Measurements from ENCODE around the gene CHRND. TPM values are rescaled to one million over a fixed set of nuclear protein-coding genes. Genes with fewer than 3 reads are reported as not detected.
A peak's percentile ranks its signal among the peaks of the same experiment; 100 is the strongest.

CHRND gene
- total and polyA plus RNA-seq, 2 experiments from 2014 or later, result 0.10 to 0.11 TPM

- ATAC-seq, result peak; percentile 14
- peak overlapping the region; percentile 85 for H3K4me2 ChIP-seq
- H3K9me3 Mint-ChIP-seq, result no peaks in the 10 kb centered on the region
- H3F3A ChIP-seq (replicated peaks; ENCODE audit: low read depth), result 0 out of 2 replicates have a peak, but pooled peaks cover 5% of the 10 kb centered on the region
- TF ChIP-seq ETS1 (IDR thresholded peaks at IDR 0.05) (no peak), STAT1 (IDR thresholded peaks at IDR 0.05; ENCODE audit: unreplicated experiment) (no peak), POLR2AphosphoS5 (IDR thresholded peaks at IDR 0.05; ENCODE audit: low read depth) (no peak), CREB1 (CRISPR knock-in tag; IDR thresholded peaks at IDR 0.05; ENCODE audit: low read depth) (no peak), EZH2 (IDR thresholded peaks at IDR 0.05; ENCODE audit: low read depth, unreplicated experiment) (no peak), ZNF114 (CRISPR knock-in tag; IDR thresholded peaks at IDR 0.05) (no peak), NANOG (IDR thresholded peaks at IDR 0.05; ENCODE audit: borderline replicate concordance) (no peak), ZNF462 (CRISPR knock-in tag; IDR thresholded peaks at IDR 0.05) (no peak), ZNF331 (CRISPR knock-in tag; IDR thresholded peaks at IDR 0.05; ENCODE audit: low read depth) (no peak), JUNB (IDR thresholded peaks at IDR 0.05; ENCODE audit: unreplicated experiment) (no peak), CTCF (conservative IDR thresholded peaks at IDR 0.05; ENCODE audit: low read depth in 2 of 2) (no peak), EZH2phosphoT487 (IDR thresholded peaks at IDR 0.05; ENCODE audit: unreplicated experiment) (no peak), REST (IDR thresholded peaks at IDR 0.05; ENCODE audit: unreplicated experiment) (no peak)
- no peaks in the 10 kb centered on the region for H3K9me2 ChIP-seq (ENCODE audit: insufficient read depth)
- peaks cover 24% of the 10 kb centered on the region for H3K4me1 Mint-ChIP-seq
- no peaks in the 10 kb centered on the region for H3K36me3 ChIP-seq (ENCODE audit: insufficient read depth)
- no peak overlapping the region for H3K27ac Mint-ChIP-seq
- DNase-seq (ENCODE audit: low spot score), result peak; percentile 62
- peaks cover 64% of the 10 kb centered on the region for H3K27me3 Mint-ChIP-seq (ENCODE audit: insufficient read depth, low read depth, poor library complexity)
- no peaks in the 10 kb centered on the region; the same call in 2 of the 3 replicates for H3K36me3 Mint-ChIP-seq (ENCODE audit: low read depth)
- H3K79me2 ChIP-seq (replicated peaks; ENCODE audit: insufficient read depth), result no peaks in the 10 kb centered on the region
- no peak overlapping the region for H3K27ac ChIP-seq (ENCODE audit: low read depth)
- peak overlapping the region; percentile 74; the same call in 1 of the 2 replicates for H2AFZ ChIP-seq
- H4K20me1 ChIP-seq (replicated peaks; ENCODE audit: insufficient read depth), result no peaks in the 10 kb centered on the region
- H3K27me3 ChIP-seq (ENCODE audit: insufficient read depth), result peaks cover 67% of the 10 kb centered on the region
- H3K4me3 ChIP-seq, result peak overlapping the region; percentile 62
- peaks cover 19% of the 10 kb centered on the region for H3K4me1 ChIP-seq (ENCODE audit: insufficient read depth)
- peak overlapping the region; percentile 68 for H3K4me3 Mint-ChIP-seq
Observed at GRCh38 chr2:232485348-232485756, 40.6 kb upstream of the CHRND start.

Measured in GM23338 (cell line).